ENCODE measurements around the gene MAP1A.

DNA sequence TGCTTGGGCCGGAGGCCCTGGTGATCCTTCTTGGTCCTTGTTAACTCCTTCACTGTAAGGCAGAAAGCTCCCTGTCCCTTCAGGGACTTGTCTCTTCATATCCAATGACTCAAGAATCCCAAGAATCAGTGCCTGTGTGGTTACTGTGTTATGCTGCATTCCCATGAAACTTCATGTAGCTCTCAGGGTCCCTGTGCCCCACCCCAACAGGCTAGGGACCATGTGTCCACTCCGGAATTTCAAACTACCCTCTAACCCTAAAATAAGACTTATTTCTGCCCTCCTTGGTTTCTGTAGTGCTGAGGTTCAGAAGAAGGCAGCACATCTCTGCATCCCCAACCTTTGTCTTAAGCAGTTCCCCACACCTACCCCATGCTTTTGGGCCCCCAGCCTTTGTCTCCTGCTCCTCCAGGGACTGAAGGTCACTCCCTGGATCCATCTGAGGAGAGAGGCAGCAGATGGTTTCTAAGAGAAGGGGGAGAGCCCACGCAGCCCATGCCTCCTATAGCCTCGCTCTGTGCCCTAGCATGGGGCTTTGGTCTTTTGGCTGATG is 531 bp upstream of the MAP1A start:
- TF ChIP-seq, protein P1, sequence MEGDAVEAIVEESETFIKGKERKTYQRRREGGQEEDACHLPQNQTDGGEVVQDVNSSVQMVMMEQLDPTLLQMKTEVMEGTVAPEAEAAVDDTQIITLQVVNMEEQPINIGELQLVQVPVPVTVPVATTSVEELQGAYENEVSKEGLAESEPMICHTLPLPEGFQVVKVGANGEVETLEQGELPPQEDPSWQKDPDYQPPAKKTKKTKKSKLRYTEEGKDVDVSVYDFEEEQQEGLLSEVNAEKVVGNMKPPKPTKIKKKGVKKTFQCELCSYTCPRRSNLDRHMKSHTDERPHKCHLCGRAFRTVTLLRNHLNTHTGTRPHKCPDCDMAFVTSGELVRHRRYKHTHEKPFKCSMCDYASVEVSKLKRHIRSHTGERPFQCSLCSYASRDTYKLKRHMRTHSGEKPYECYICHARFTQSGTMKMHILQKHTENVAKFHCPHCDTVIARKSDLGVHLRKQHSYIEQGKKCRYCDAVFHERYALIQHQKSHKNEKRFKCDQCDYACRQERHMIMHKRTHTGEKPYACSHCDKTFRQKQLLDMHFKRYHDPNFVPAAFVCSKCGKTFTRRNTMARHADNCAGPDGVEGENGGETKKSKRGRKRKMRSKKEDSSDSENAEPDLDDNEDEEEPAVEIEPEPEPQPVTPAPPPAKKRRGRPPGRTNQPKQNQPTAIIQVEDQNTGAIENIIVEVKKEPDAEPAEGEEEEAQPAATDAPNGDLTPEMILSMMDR (IDR thresholded peaks at IDR 0.05; ENCODE audit: extremely low read depth in 1 of 2, insufficient read depth in 1 of 2, low read depth in 1 of 2, low read length in 2 of 2) = no peak
- TF ChIP-seq POLR2A (IDR thresholded peaks at IDR 0.05; ENCODE audit: low read depth, low read length) = no peak

Data from endothelial cell of umbilical vein (primary cell).